Stomach (tissue), 4 donors: ENCODE data around the gene URB1.

Experiments used
- CTCF ChIP-seq, 7 experiments: fragments of 450-650 bp in 4 of 7; fragments of 200-600 bp in 3 of 7; sonication (generic) in 3 of 7; IDR thresholded peaks; one replicate each; pipeline ENCODE4 v1.5.1; 2016 to 2019; ENCODE audit warnings: antibody characterized with exemption in 7 of 7, control low read depth in 2 of 7, mild to moderate bottlenecking in 1 of 7
- EP300 ChIP-seq: sonication (generic); formaldehyde crosslinking; IDR thresholded peaks from one replicate; pipeline ENCODE4 v1.6.1; 2017; ENCODE audit warnings: antibody characterized with exemption
- POLR2A ChIP-seq, 4 donors: fragments of 450-650 bp; IDR thresholded peaks; one replicate each; pipeline ENCODE4 v1.6.1; 2016; ENCODE audit warnings: antibody characterized with exemption in 4 of 4, control low read depth in 2 of 4, mild to moderate bottlenecking in 1 of 4, moderate library complexity in 1 of 4
- POLR2AphosphoS5 ChIP-seq, 3 donors: sonication (generic); formaldehyde crosslinking; IDR thresholded peaks; one replicate each; pipeline ENCODE4 v1.6.1; 2016; ENCODE audit warnings: antibody characterized with exemption in 3 of 3

- TF ChIP-seq CTCF (IDR thresholded peaks at IDR 0.05): no peak
- no peak for TF ChIP-seq POLR2AphosphoS5 (IDR thresholded peaks at IDR 0.05)
- no peak for TF ChIP-seq POLR2A (IDR thresholded peaks at IDR 0.05)
- TF ChIP-seq EP300: no peak
These were observed 42.4 kb downstream of the URB1 start for GRCh38 chr21:32350211-32350980.
